Posterior cingulate gyrus (tissue), 11 donors: ENCODE results near the gene CCDC186.

Experiments
- DNase-seq, 10 donors: peaks; one replicate each; pipeline versions ENCODE4 v3.0.0 to v3.0.0-alpha.2; 2020 to 2021; ENCODE audit warnings: mixed read lengths in 3 of 10
- intact Hi-C: fragments of 100-400 bp; cut with DNase I; formaldehyde crosslinking; loops from one replicate; pipeline ENCODE4 v1.15.1; 2023

Gene CCDC186

DNA sequence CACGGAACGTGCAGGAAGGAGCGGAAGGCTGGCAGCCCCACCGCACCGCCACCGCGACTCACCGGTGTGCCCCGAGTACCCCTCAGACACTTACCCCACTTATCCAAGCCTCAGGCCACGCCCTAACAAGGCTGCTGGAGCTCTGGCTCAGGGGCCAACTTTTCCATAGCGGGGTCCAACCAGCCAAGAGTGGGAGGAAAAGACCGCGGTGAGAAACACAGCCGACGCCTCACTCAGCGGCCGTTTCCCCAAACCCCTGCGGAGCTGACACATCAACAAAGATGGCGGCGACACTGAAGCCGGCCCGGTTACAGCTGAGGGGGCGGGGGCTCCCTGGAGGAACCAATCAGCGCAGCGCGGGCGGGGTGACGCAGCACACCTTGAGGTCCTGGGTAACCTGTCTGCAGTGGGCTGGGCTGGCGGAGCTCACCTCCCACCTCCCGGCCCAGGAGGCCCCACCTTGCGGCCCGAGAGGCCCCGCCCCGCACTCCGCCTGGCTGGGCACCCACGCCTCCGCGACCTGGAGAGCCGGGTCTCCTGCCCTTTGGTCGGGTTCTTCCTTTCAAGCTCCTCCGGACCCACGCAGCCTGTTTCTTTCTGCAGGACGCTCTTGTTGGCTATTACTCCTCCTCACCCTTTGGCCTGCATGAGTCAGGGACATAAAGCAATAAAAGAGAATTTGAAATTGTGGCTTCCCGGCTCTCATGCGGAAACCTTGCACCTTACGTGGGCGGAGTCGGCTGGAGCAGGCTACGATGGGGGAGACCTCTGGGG, at the start of gene CCDC186:
Gene CCDC186, minus strand, starts transcription at position 283 of the 774 bp plus-strand sequence. CDS start 10,935 bp downstream, outside the sequence.
- peak; percentile 87 to 100 (median 95) for DNase-seq
- intact Hi-C loops, result loop anchor here (5.0 kb wide), 1 partner anchor 322 kb away; the partner anchor contains the start of genes DCLRE1A and NHLRC2

DNA sequence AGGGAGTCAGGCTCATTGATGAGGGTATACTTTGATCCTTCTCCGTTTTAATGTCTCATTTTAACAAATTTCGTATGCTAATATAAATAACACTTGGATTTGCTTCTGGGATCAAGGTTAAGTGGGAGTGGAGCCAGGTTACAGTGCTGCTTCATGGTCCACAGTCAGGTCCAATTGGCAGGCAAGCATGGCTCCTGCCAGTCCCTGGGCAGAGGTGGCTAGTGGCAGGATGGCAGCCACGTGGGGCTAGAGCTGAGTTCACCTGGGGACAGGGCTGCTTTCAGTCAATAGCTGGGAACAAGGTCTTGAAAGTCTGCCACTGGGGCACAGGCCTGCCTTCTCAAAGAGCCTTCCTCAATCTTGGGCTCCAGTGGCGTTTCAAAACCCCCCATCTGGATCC, 49.1 kb upstream of the CCDC186 start:
- intact Hi-C loops, result no loop called here
- no peak for DNase-seq

DNA sequence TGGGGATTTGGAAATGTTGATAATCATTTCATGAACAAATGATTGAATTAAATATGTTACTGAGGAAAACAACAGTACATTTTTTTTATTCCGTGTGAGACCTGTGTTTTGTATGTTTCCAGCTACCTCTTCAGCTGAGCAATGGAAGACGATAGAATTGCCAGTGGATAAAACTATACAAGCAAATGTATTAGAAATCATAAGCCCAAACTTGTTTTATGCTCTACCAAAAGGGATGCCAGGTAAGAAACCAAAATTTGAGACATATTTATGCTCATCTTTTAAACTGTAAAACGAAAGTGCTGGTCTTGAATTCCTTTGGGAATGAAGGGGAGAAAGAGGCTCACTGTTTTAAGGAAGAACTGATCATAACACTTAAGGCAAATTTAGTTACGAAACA, 47.2 kb upstream of the CCDC186 start:
- intact Hi-C loops, result no loop called here
- no peak for DNase-seq

- intact Hi-C loops, result no loop called here
- no peak for DNase-seq
Observed at GRCh38 chr10:114220281-114220680, 46.3 kb upstream of the CCDC186 start.

- no peak for DNase-seq
- intact Hi-C loops, result no loop called here
Observed at GRCh38 chr10:114215033-114215432, 41.0 kb upstream of the CCDC186 start.

GRCh38 chr10:114212153-114212552, 38.1 kb upstream of the CCDC186 start:
- no peak for DNase-seq
- intact Hi-C loops, result no loop called here

GRCh38 chr10:114208351-114208750, 34.3 kb upstream of the CCDC186 start:
- intact Hi-C loops, result no loop called here
- DNase-seq, result no peak

GRCh38 chr10:114207349-114207748, 33.3 kb upstream of the CCDC186 start:
- DNase-seq, result no peak
- intact Hi-C loops, result no loop called here

GRCh38 chr10:114206902-114207301, 32.9 kb upstream of the CCDC186 start:
- DNase-seq, result no peak
- intact Hi-C loops, result no loop called here

DNA sequence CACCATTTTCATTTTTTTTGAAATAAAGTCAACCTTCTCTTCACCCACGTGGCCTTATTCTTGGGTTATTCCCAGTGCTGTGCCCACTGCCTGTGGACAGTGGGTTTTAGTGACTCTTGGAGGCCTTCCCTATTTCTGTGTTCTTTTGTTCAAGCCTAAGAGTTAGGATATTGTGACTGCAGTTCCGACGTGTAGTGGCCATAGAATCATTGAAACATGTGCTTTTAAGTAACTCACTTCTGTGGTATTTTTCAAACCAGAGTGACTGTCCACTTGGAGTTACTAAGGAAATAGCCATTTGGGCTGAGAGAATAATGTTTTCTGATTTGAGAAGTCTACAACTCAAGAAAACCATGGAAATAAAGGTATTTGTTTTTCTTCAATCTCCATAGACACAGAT, 28.8 kb upstream of the CCDC186 start:
- DNase-seq, result no peak
- intact Hi-C loops, result no loop called here

DNA sequence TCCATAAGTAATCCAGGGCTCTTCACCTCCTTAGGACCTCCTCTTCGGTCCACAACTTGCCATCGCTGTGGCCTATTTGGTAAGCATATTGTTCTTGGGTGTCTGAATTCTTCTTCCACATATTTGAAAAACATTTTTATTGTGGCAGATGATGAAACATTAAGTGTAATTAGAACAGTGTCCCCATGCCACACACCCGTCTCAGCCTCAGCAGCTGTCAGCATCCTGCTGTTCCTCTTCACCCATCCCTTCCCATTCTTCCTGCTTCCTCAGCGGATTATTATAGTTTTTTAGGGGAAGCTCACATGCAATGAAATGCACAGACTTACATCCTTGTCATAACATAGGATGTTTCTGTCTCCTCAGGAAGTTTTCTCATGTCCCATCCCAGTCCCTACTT, 25.2 kb upstream of the CCDC186 start:
- no peak for DNase-seq
- intact Hi-C loops, result no loop called here

GRCh38 chr10:114195079-114195478, 21.1 kb upstream of the CCDC186 start:
- no peak for DNase-seq
- intact Hi-C loops, result no loop called here

DNA sequence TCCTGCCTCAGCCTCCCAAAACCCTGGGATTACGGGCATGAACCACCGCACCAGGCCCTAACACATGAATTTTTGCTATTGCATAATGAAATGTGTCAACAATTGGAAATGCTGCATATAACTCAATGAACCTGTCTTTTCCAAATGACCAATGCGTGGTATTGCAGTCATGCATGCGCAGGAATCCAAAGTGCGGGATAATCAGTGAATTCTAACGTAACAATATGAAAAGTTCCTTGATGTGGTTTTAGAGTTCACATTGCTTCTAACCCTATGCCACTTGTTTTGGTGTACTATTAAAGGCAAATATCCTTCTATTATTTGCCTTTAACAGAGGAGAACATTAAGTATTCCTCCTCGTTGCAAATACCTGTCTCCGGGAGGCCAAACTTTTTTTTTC, 15.7 kb upstream of the CCDC186 start:
- DNase-seq, result no peak
- intact Hi-C loops, result no loop called here

GRCh38 chr10:114188900-114189299, 14.9 kb upstream of the CCDC186 start:
- intact Hi-C loops, result no loop called here
- no peak for DNase-seq

- DNase-seq, result no peak
- intact Hi-C loops, result no loop called here
Observed at GRCh38 chr10:114188001-114188400, 14.0 kb upstream of the CCDC186 start.

- no peak for DNase-seq
- intact Hi-C loops, result no loop called here
Observed at GRCh38 chr10:114184276-114184675, 10.3 kb upstream of the CCDC186 start.

DNA sequence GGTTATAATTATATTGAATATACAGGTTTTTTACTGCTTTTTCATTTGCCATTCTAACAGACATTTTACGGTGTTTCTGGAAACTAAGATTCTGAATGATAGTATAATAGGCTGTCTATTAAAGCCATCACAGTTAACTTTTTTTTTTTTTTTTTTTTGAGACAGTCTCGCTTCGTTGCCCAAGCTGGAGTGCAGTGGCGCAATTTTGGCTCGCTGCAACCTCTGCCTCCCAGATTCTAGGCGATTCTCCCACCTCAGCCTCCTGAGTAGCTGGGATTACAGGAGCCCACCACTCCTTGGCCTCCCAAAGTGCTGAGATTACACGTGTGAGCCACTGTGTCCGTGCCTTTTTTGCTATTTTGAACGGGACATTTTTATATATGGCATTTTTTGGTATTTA, 9.6 kb upstream of the CCDC186 start:
- intact Hi-C loops, result no loop called here
- DNase-seq, result no peak

DNA sequence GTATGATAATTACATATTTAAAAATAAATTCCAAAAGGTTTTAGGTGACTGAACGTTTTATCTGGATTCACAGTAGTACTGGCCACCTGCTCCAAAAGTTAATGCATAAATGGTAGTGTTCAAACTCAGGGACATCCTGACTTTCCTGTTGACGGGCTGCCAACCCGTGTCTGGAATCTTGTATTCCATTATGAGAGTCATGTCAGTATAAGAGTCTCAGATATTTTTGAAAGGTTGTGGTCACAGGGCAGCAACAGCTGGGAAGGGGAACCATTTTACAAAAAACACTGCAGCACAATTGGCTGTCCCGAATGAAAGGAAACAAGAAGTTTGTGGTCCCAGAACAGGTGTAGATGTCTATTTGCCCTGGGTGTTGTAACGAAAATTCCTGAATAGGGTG, 8.0 kb upstream of the CCDC186 start:
- intact Hi-C loops, result no loop called here
- no peak for DNase-seq

GRCh38 chr10:114180937-114181336, 6.9 kb upstream of the CCDC186 start:
- no peak for DNase-seq
- intact Hi-C loops, result no loop called here

DNA sequence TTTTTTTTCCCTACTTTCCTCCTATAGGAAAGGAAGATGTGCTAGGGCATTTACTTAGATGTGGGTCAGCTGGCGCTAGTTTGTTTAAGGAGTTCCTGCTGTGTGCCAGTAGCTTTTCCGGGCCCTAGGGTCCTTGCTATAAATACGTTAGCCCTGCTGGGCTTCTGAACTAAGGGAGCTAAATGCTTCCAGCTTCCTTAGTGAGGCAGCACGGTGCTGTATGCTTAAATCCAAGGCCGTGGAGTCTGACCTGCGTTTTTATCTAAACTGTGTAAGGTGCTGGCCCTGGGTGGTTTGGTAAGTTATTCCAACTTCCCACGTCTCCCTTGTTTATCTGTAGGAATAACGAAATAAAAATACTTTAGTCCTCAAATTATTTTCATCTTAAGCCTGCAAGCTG, 5.7 kb upstream of the CCDC186 start:
- intact Hi-C loops, result no loop called here
- DNase-seq, result no peak

DNA sequence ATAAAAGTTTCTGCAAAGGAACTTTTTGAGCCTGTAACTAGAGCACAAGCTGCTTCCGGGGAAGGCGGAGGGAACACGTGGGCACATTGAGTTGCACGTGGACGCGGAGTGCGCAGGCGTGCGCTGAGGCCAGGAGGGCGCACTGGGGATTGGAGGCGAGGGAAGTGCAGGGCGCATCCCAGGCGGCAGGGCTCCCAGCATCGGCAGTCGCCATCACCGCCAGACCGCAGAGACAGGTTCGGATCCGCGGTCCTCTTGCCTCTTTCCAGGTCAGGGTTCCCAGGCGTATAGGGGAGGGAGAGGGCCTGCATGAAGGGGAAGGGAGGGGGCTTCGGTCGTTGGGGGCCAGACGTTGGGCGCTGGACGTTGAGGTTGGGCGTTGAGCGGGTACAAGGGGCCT, 5.1 kb upstream of the CCDC186 start, which contains the start of gene TDRD1:
Gene TDRD1, plus strand, starts transcription at position 206 of the 400 bp plus-strand sequence. CDS start 8,479 bp downstream, outside the sequence.
- intact Hi-C loops, result no loop called here
- no peak for DNase-seq

GRCh38 chr10:114176511-114176910, 2.5 kb upstream of the CCDC186 start:
- intact Hi-C loops, result no loop called here
- no peak for DNase-seq

GRCh38 chr10:114175667-114176066, 1.7 kb upstream of the CCDC186 start:
- no peak for DNase-seq
- intact Hi-C loops, result no loop called here
